Right renal cortex interstitium (tissue), 3 donors: Measurements from ENCODE around the gene NR3C2. TPM values are rescaled to one million over a fixed set of nuclear protein-coding genes. Genes with fewer than 3 reads are reported as not detected.
"Not testable (repeated sequence)": the region's sequence is repeated elsewhere in the genome, so short reads cannot be mapped to it uniquely, and the experiment has no call there.

Source experiments
- DNase-seq, 3 donors: peaks; one replicate each; pipeline ENCODE4 v3.0.0-alpha.2; 2013; ENCODE audit warnings: low read depth in 3 of 3, low spot score in 2 of 3
- polyA plus RNA-seq, 3 donors: library from polyadenylated mRNA; unstranded; fragments of 120-200 nt; gene quantifications; one replicate each; pipeline ENCODE4 v1.2.1, GENCODE V29; 2013; ENCODE audit not compliant: insufficient read length in 3 of 3

The NR3C2 gene
- polyA plus RNA-seq, 3 donors = 15.8 to 17.8 (median 17.6) TPM

GRCh38 chr4:148089624-148090023 is 352.6 kb downstream of the NR3C2 start:
- no peak for DNase-seq

GRCh38 chr4:148083073-148083472 is 359.1 kb downstream of the NR3C2 start:
- DNase-seq = not testable (repeated sequence)

- DNase-seq = no peak
These were observed 360.5 kb downstream of the NR3C2 start for GRCh38 chr4:148081745-148082144.

DNA sequence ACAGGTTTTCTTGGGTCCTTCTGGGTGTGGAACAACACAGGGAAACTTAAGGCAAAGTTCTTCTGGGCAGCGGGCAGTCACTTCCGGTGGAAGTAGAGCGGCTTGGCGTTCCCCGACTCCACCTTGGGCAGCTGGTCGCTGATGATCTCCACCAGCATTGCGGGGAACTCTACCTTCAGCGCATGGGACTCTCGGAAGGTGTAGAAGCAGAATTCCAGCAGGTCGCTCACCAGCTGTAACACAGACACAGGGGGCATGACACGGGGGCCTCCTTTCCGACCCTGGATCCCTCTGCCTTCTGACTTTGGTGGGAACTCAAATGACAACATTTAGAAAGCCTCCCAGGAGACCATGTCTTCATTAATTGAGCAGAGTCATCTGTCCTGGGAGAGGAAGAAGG is 360.9 kb downstream of the NR3C2 start:
- no peak for DNase-seq

GRCh38 chr4:148079961-148080360 is 362.3 kb downstream of the NR3C2 start:
- no peak for DNase-seq

DNA sequence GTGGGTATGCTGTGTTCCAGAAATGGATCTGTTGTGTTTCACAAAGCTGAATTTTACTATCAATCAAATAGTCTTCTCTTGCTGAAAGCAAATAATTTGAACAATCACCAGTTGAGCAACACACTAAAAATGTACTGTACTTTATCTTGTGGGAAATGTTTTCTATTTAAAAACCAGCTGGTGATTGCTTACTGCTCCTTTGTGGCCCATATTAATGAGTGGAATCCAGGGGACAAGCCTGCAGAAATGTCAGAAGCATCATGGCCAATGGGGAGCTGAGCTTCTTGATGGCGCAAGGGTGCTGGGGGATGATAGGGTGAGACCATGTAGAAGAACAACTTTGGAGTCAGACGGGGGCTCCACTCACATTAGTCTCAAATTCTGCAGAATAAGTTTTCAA is 364.2 kb downstream of the NR3C2 start:
- DNase-seq = no peak

GRCh38 chr4:148077581-148077980 is 364.6 kb downstream of the NR3C2 start:
- no peak for DNase-seq

DNA sequence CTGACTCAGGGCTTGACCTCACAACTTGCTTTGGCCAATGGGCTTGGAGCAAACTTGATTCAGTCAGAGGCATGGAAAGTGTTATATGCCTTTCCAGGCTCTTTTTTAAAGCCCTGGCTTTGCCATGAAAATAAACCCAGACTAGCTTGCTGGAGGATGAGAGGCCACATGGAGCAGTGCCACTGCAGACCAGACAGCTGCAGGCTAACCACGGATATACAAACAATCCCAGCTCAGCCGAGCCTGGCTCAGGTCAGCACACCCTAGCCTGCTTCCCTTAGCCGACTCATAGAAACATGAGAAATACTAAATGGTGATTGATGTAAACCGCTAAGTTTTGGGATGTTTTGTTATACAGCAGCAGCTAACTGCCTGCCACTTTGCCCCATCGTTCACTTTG is 365.2 kb downstream of the NR3C2 start:
- no peak for DNase-seq

DNA sequence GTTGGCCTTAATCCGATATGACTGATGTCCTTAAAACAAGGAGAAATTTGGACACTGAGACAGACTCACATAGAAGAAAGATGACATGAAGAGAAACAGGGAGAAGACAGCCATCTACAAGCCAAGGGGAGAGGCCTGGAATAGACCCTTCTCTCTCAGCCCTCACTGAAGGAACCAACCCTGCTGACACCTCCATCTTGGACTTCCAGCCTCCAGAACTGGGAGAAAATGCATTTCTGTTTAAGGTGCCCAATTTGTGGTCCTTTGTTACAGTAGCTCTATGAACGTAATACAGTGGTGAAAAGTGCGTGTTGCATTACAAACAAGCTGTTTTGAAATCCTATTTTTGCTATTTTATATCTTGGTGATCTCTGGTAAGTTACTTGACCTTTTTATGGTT is 366.8 kb downstream of the NR3C2 start:
- DNase-seq = no peak

- DNase-seq = no peak
These were observed 367.8 kb downstream of the NR3C2 start for GRCh38 chr4:148074462-148074861.

DNA sequence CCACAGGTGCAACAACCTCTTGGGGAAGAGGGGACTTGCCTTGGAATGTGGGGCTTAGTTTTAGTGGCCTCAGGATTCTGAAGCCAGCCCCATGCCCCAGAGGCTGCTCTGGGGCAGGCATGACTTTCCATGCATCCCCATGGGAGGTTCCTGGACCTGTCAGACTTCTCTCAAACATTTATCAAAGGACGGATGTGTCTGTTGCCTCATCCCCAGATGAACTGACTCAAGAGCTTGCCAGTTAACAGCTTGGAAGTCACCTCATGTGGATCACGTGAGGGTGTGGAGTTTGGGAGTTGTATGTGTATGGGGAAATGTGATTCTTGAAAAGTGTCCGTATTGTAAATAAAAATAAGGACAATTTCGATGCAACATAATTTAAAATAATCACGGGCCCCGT is 368.9 kb downstream of the NR3C2 start:
- DNase-seq = no peak

GRCh38 chr4:148072789-148073188 is 369.4 kb downstream of the NR3C2 start:
- no peak for DNase-seq

DNA sequence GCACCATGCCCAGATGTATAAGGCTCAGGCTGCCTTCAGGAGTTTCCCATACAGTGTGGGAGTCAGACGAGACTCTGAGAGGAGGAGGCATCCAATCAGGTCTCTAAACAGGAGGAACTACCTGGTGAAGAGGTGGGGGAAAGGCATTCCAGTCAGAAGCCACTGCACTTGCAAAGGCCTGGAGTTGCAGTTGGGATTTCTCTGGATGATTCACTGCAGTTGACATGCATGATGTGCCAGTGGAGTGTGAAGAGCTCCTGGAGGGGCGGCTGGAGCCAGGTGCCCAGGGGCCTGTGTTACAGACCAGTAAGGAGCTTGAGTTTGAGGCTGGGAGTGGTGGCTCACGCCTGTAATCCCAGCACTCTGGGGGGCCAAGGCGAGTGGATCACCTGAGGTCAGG is 371.2 kb downstream of the NR3C2 start:
- no peak for DNase-seq

DNA sequence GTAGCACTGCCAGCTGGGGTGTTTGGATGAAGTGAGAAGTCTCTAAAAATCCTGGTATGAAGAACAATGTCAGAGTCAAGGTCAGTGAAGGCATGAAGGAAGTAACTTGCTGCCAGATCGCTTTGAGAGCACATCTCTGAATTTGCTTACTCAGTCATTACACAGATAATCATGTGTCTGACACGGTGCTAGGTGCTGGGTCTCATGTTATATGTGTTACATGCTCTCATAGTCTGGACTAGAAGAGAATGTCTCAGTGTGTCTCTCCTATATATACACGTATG is 372.4 kb downstream of the NR3C2 start:
- no peak for DNase-seq

- DNase-seq = no peak
These were observed 372.9 kb downstream of the NR3C2 start for GRCh38 chr4:148069086-148069894.

- no peak for DNase-seq
These were observed 373.9 kb downstream of the NR3C2 start for GRCh38 chr4:148068065-148068911.

DNA sequence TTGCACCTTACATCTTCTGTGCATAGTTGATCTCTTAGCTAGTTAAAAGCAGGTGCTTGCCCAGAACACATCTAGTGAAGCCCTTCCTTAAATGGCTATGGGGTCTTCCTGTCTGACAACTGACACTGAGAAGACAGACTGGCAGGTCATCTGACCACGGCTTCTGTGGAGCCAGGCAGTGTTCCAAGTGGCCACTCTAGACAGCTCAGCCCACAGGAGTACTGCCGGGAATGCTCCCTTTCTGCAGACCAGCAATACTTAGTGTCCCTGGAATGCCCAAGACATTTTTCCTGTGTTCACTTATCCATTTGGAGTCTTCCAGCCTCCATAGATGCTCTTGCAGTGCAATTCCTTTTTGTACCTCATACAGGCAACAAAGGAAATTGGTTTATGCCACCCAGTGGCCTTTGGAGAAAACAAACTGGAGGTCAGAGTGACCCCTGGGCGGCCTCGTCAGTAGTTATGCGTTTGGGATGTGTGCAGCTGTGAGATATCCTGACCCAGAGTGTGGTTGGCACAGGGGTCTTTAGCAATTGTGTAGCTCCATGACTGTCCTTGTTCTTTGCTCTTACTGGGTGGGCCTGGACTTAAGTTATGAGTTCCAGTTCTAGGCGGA is 374.8 kb downstream of the NR3C2 start:
- no peak for DNase-seq

DNA sequence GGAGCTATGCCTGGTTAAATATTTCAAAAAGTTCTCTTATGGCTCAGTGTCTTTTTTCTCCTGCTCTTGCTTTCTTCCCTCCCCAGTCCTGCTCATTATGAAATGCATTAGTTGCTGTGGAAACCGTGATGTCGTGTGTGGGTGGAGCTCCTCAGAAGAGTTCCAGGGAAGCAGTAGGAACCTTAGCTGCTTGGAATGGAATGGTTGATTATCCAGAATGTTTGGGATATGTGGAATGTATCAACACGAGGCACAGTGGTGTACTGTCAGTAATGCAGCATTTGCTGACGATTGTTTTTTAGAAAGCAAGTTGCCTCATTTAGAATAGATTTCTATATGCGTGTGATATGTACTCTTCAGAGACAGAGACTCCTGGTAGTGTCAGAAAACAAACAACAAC is 377.1 kb downstream of the NR3C2 start:
- DNase-seq = no peak

- no peak for DNase-seq
These were observed 377.8 kb downstream of the NR3C2 start for GRCh38 chr4:148064451-148064850.

GRCh38 chr4:148062301-148062950 is 379.8 kb downstream of the NR3C2 start:
- DNase-seq = no peak

- no peak for DNase-seq
These were observed 380.4 kb downstream of the NR3C2 start for GRCh38 chr4:148061795-148062194.
